ENCODE results near the gene ADAMTSL3. TPM values are rescaled to one million over a fixed set of nuclear protein-coding genes. Genes with fewer than 3 reads are reported as not detected.

Gene ADAMTSL3
- total RNA-seq, 1 donor from 2014 or later = 2.4 TPM

DNA sequence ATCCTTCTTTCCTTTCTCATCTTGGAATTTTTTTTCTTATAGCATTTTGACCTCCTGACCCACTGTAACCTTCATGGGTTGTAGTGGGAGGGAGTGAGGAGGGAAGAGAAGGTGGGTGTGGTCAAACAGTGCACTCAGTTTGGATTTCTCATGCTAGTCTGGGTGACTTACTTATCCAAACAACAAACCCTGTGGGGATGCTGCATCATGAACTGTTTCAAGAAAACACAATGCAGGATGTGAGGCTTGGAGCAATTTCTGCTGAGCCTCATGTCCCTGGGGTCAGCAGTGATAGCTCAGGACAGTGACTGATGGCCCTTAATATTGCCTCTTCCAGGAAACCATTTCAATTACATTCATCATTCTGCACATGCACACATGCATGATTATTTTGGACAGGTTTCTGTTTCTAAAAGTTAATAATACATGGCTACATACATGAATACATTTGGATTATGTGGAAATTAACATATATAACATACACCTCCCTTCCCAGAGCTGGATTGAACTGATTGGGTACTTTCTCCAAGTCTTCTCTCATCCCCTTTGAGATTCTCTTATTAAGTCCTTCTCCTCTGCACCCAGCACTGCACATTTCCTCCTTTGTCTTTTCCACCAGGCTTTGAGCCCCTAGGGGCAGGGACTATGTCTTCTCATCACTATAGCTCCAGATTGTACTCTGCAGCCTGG is 61.2 kb downstream of the ADAMTSL3 start:
- peaks cover 10% of the 10 kb centered on the region for H3K4me1 Mint-ChIP-seq (ENCODE audit: low read depth, unreplicated experiment)
- Histone ChIP-seq H2AFZ (ENCODE audit: low read depth, low read length) (no peak overlapping the region), H3K4me3 (ENCODE audit: insufficient read depth, low read depth, low read length) (no peak overlapping the region), H4K20me1 (ENCODE audit: insufficient read depth, low read length) (no peaks in the 10 kb centered on the region), H3K9ac (ENCODE audit: low read length) (no peak overlapping the region), H3K9me3 (ENCODE audit: insufficient read depth, low read depth, low read length) (no peaks in the 10 kb centered on the region), H3K27ac (ENCODE audit: low read depth, low read length) (no peak overlapping the region), H3K36me3 (ENCODE audit: insufficient read depth, low read length) (no peaks in the 10 kb centered on the region), H3K27me3 (ENCODE audit: insufficient read depth, low read length) (no peaks in the 10 kb centered on the region), H3K4me2 (ENCODE audit: low read length) (no peak overlapping the region), H3K79me2 (ENCODE audit: insufficient read depth, low read length) (no peaks in the 10 kb centered on the region), H3K4me1 (ENCODE audit: insufficient read depth, low read length) (no peaks in the 10 kb centered on the region)
- H3K36me3 Mint-ChIP-seq (ENCODE audit: low read depth, unreplicated experiment) = no peaks in the 10 kb centered on the region
- FAIRE-seq = no peak
- H3K27me3 Mint-ChIP-seq (ENCODE audit: low read depth, unreplicated experiment) = no peaks in the 10 kb centered on the region
- no peaks in the 10 kb centered on the region for H3K9me3 Mint-ChIP-seq (ENCODE audit: unreplicated experiment)
- H3K27ac Mint-ChIP-seq (ENCODE audit: unreplicated experiment) = no peak overlapping the region
- no peak overlapping the region for H3K4me3 Mint-ChIP-seq (ENCODE audit: unreplicated experiment)
- DNase-seq (ENCODE audit: low read depth) = no peak
- no peak for TF ChIP-seq EZH2 (IDR thresholded peaks at IDR 0.05; ENCODE audit: insufficient read depth, low read length)
- TF ChIP-seq, protein P1, sequence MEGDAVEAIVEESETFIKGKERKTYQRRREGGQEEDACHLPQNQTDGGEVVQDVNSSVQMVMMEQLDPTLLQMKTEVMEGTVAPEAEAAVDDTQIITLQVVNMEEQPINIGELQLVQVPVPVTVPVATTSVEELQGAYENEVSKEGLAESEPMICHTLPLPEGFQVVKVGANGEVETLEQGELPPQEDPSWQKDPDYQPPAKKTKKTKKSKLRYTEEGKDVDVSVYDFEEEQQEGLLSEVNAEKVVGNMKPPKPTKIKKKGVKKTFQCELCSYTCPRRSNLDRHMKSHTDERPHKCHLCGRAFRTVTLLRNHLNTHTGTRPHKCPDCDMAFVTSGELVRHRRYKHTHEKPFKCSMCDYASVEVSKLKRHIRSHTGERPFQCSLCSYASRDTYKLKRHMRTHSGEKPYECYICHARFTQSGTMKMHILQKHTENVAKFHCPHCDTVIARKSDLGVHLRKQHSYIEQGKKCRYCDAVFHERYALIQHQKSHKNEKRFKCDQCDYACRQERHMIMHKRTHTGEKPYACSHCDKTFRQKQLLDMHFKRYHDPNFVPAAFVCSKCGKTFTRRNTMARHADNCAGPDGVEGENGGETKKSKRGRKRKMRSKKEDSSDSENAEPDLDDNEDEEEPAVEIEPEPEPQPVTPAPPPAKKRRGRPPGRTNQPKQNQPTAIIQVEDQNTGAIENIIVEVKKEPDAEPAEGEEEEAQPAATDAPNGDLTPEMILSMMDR (IDR thresholded peaks at IDR 0.05; ENCODE audit: insufficient read depth, low read depth, low read length) = no peak

DNA sequence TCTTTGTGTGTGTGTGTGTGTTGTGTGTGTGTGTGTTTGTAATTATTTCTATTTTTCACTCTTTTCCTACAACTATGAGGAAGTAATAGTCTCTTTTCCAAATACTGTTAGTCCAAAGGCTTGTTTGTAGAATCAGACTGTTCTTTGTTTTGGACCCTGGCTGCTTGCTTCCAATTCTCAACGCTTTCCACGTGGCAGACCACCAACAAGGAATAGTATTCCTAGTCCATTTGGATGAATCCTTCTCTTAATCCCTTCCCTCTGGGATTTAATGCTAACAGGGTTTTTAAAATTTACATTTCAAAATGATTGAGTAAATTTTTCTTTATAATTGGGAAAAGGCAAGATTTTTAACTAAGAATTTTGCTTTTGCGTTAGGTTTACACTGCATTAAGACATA is 62.7 kb downstream of the ADAMTSL3 start:
- no peak overlapping the region for H3K4me2 ChIP-seq (ENCODE audit: low read length)
- H3K27ac ChIP-seq (ENCODE audit: low read depth, low read length) = no peak overlapping the region
- Mint-ChIP-seq H3K27me3 (ENCODE audit: low read depth, unreplicated experiment) (no peaks in the 10 kb centered on the region), H3K9me3 (ENCODE audit: unreplicated experiment) (no peaks in the 10 kb centered on the region), H3K4me3 (ENCODE audit: unreplicated experiment) (no peak overlapping the region), H3K4me1 (ENCODE audit: low read depth, unreplicated experiment) (no peaks in the 10 kb centered on the region), H3K27ac (ENCODE audit: unreplicated experiment) (no peak overlapping the region), H3K36me3 (ENCODE audit: low read depth, unreplicated experiment) (no peaks in the 10 kb centered on the region)
- no peak overlapping the region for H3K9ac ChIP-seq (ENCODE audit: low read length)
- H4K20me1 ChIP-seq (ENCODE audit: insufficient read depth, low read length) = no peaks in the 10 kb centered on the region
- H3K27me3 ChIP-seq (ENCODE audit: insufficient read depth, low read length) = no peaks in the 10 kb centered on the region
- FAIRE-seq = no peak
- H3K79me2 ChIP-seq (ENCODE audit: insufficient read depth, low read length) = no peaks in the 10 kb centered on the region
- no peak overlapping the region for H3K4me3 ChIP-seq (ENCODE audit: insufficient read depth, low read depth, low read length)
- no peaks in the 10 kb centered on the region for H3K9me3 ChIP-seq (ENCODE audit: insufficient read depth, low read depth, low read length)
- no peaks in the 10 kb centered on the region for H3K36me3 ChIP-seq (ENCODE audit: insufficient read depth, low read length)
- no peak for DNase-seq (ENCODE audit: low read depth)
- no peak overlapping the region for H2AFZ ChIP-seq (ENCODE audit: low read depth, low read length)
- TF ChIP-seq, protein P1 (IDR thresholded peaks at IDR 0.05; ENCODE audit: insufficient read depth, low read depth, low read length) = no peak
- TF ChIP-seq EZH2 (IDR thresholded peaks at IDR 0.05; ENCODE audit: insufficient read depth, low read length) = no peak
- no peaks in the 10 kb centered on the region for H3K4me1 ChIP-seq (ENCODE audit: insufficient read depth, low read length)

DNA sequence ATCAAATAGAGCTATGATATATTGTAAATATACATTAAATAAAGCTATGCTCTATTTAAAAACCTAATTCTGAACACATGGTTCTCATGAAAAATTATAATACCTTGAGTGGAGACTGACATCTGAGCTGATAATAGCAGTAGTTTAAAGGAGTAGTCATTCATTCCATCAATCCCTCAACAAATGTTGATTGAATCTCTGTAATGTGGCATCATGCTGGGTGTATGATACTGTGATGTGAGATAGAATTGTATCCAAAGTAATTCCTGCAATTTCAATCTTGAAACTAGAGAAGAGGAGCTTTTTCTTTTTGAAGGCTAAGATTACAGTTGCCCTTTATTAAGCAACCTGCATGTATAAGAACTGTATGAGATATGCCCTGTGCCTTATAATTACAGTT is 63.1 kb downstream of the ADAMTSL3 start:
- Mint-ChIP-seq H3K9me3 (ENCODE audit: unreplicated experiment) (no peaks in the 10 kb centered on the region), H3K4me3 (ENCODE audit: unreplicated experiment) (no peak overlapping the region), H3K27ac (ENCODE audit: unreplicated experiment) (no peak overlapping the region), H3K4me1 (ENCODE audit: low read depth, unreplicated experiment) (no peaks in the 10 kb centered on the region), H3K27me3 (ENCODE audit: low read depth, unreplicated experiment) (no peaks in the 10 kb centered on the region), H3K36me3 (ENCODE audit: low read depth, unreplicated experiment) (no peaks in the 10 kb centered on the region)
- H3K36me3 ChIP-seq (ENCODE audit: insufficient read depth, low read length) = no peaks in the 10 kb centered on the region
- H3K27me3 ChIP-seq (ENCODE audit: insufficient read depth, low read length) = no peaks in the 10 kb centered on the region
- H2AFZ ChIP-seq (ENCODE audit: low read depth, low read length) = no peak overlapping the region
- no peak for DNase-seq (ENCODE audit: low read depth)
- no peak overlapping the region for H3K4me2 ChIP-seq (ENCODE audit: low read length)
- H3K27ac ChIP-seq (ENCODE audit: low read depth, low read length) = no peak overlapping the region
- H3K4me3 ChIP-seq (ENCODE audit: insufficient read depth, low read depth, low read length) = no peak overlapping the region
- H3K9me3 ChIP-seq (ENCODE audit: insufficient read depth, low read depth, low read length) = no peaks in the 10 kb centered on the region
- H3K79me2 ChIP-seq (ENCODE audit: insufficient read depth, low read length) = no peaks in the 10 kb centered on the region
- TF ChIP-seq EZH2 (IDR thresholded peaks at IDR 0.05; ENCODE audit: insufficient read depth, low read length) = no peak
- TF ChIP-seq, protein P1 (IDR thresholded peaks at IDR 0.05; ENCODE audit: insufficient read depth, low read depth, low read length) = no peak
- H3K9ac ChIP-seq (ENCODE audit: low read length) = no peak overlapping the region
- no peaks in the 10 kb centered on the region for H4K20me1 ChIP-seq (ENCODE audit: insufficient read depth, low read length)
- no peaks in the 10 kb centered on the region for H3K4me1 ChIP-seq (ENCODE audit: insufficient read depth, low read length)
- FAIRE-seq = no peak

Data from astrocyte (in vitro differentiated cells and primary cell).